ENCODE results near the gene MINDY2.

Gene MINDY2

DNA sequence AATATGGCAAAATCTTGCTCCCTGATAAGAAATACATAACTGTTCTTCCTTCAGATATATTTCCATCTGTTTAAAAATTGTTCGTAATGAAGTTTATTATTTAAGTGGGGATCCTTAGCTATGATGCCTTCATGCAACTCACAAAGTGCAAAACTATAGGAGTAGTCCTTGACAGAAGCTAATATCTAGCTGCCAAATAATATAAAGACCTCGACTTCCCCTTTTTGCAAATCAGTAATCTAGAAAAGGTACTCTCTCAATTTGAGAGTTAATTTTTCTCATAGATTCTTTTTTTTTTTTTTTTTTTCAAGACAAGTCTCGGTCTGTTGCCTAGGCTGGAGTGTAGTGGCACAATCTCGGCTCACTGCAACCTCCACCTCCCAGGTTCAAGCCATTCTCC lies 139.4 kb downstream of the MINDY2 start:
- H3K27me3 ChIP-seq (ENCODE audit: low read depth, low read length) = no peaks in the 10 kb centered on the region
- H3K36me3 ChIP-seq (replicated peaks; ENCODE audit: low read depth, low read length) = peaks cover 60% of the 10 kb centered on the region
- no peaks in the 10 kb centered on the region for H3K9me3 ChIP-seq (ENCODE audit: insufficient read depth, low read length)
- peaks cover 15% of the 10 kb centered on the region for H4K20me1 ChIP-seq (ENCODE audit: insufficient read depth, low read length)
- H2AFZ ChIP-seq (ENCODE audit: low read depth, low read length) = no peak overlapping the region
- peaks cover 66% of the 10 kb centered on the region for H3K79me2 ChIP-seq (ENCODE audit: low read length)
- H3K4me1 ChIP-seq (ENCODE audit: low read length) = peaks cover 24% of the 10 kb centered on the region
- TF ChIP-seq, protein P1, sequence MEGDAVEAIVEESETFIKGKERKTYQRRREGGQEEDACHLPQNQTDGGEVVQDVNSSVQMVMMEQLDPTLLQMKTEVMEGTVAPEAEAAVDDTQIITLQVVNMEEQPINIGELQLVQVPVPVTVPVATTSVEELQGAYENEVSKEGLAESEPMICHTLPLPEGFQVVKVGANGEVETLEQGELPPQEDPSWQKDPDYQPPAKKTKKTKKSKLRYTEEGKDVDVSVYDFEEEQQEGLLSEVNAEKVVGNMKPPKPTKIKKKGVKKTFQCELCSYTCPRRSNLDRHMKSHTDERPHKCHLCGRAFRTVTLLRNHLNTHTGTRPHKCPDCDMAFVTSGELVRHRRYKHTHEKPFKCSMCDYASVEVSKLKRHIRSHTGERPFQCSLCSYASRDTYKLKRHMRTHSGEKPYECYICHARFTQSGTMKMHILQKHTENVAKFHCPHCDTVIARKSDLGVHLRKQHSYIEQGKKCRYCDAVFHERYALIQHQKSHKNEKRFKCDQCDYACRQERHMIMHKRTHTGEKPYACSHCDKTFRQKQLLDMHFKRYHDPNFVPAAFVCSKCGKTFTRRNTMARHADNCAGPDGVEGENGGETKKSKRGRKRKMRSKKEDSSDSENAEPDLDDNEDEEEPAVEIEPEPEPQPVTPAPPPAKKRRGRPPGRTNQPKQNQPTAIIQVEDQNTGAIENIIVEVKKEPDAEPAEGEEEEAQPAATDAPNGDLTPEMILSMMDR (IDR thresholded peaks at IDR 0.05; ENCODE audit: low read depth, low read length) = no peak
- no peak for TF ChIP-seq EZH2phosphoT487 (IDR thresholded peaks at IDR 0.05; ENCODE audit: low read depth)
- peak overlapping the region; percentile 43 for H3K27ac ChIP-seq (ENCODE audit: low read length)
- no peak overlapping the region for H3K4me3 ChIP-seq (ENCODE audit: low read length)
- no peak overlapping the region for H3K9ac ChIP-seq (ENCODE audit: low read length)
- peak overlapping the region; percentile 42 for H3K4me2 ChIP-seq (ENCODE audit: low read length)

Data from OCI-LY3 (cell line).